HepG2 (cell line): Measurements from ENCODE around the gene CAPN9. TPM values are rescaled to one million over a fixed set of nuclear protein-coding genes. Genes with fewer than 3 reads are reported as not detected.
A peak's percentile ranks its signal among the peaks of the same experiment; 100 is the strongest.

Source experiments
- ESRRA ChIP-seq: sonication (generic); formaldehyde crosslinking; IDR thresholded peaks from 2 replicates; pipeline ENCODE4 v1.5.1; 2020; ENCODE audit warnings: mild to moderate bottlenecking, low read depth, missing genetic modification reagents
- MED1 ChIP-seq: sonication (generic); formaldehyde crosslinking; IDR thresholded peaks from 2 replicates; pipeline ENCODE4 v1.4.0; 2020; ENCODE audit warnings: missing genetic modification reagents
- NRL ChIP-seq: sonication (generic); formaldehyde crosslinking; IDR thresholded peaks from 2 replicates; pipeline ENCODE4 v1.5.0; 2020; ENCODE audit warnings: missing genetic modification reagents, mild to moderate bottlenecking, moderate library complexity, borderline replicate concordance
- RBAK ChIP-seq: sonication (generic); formaldehyde crosslinking; IDR thresholded peaks from 2 replicates; pipeline ENCODE4 v1.5.1; 2020; ENCODE audit warnings: mild to moderate bottlenecking, missing genetic modification reagents
- ZBTB10 ChIP-seq: sonication (generic); formaldehyde crosslinking; IDR thresholded peaks from 2 replicates; pipeline ENCODE4 v1.4.0; 2020; ENCODE audit warnings: missing genetic modification reagents, borderline replicate concordance
- ZBTB49 ChIP-seq: sonication (generic); formaldehyde crosslinking; IDR thresholded peaks from 2 replicates; pipeline ENCODE4 v1.4.0; 2020; ENCODE audit warnings: missing genetic modification reagents, borderline replicate concordance
- ZNF280D ChIP-seq: sonication (generic); formaldehyde crosslinking; IDR thresholded peaks from 2 replicates; pipeline ENCODE4 v1.5.1; 2020; ENCODE audit warnings: mild to moderate bottlenecking, missing genetic modification reagents
- ZNF281 ChIP-seq: sonication (generic); formaldehyde crosslinking; IDR thresholded peaks from 2 replicates; pipeline ENCODE4 v1.4.0; 2020; ENCODE audit warnings: missing genetic modification reagents, borderline replicate concordance
- ZNF615 ChIP-seq: sonication (generic); formaldehyde crosslinking; IDR thresholded peaks from 2 replicates; pipeline ENCODE4 v1.5.0; 2020; ENCODE audit warnings: mild to moderate bottlenecking, missing genetic modification reagents, borderline replicate concordance
- ZNF710 ChIP-seq: sonication (generic); formaldehyde crosslinking; IDR thresholded peaks from 2 replicates; pipeline ENCODE4 v1.5.0; 2020; ENCODE audit warnings: mild to moderate bottlenecking, missing genetic modification reagents, borderline replicate concordance
- ZNF770 ChIP-seq: sonication (generic); formaldehyde crosslinking; IDR thresholded peaks from 2 replicates; pipeline ENCODE4 v1.5.0; 2020; ENCODE audit warnings: mild to moderate bottlenecking, missing genetic modification reagents
- polyA plus RNA-seq, 8 experiments: library from polyadenylated mRNA; depleted of rRNA in 3 of 8; stranded (reverse) in 7 of 8; unstranded in 1 of 8; fragments of >200 nt; fragmentation: Illumina TruSeq in 4 of 8; extraction: Trizol in 4 of 8; gene quantifications; 2 replicates each; pipeline versions ENCODE4 v1.2.1 to v1.2.3, GENCODE V29; 2011 to 2016; ENCODE audit warnings: low read depth in 4 of 8, missing spikeins in 1 of 8, mixed read lengths in 1 of 8; ENCODE audit not compliant: insufficient read depth in 1 of 8
- total RNA-seq, 5 experiments: library from RNA; depleted of rRNA; stranded (reverse); fragments of >200 nt; fragmentation: Illumina TruSeq; extraction: Trizol; gene quantifications; 2 replicates each; pipeline ENCODE4 v1.2.3, GENCODE V29; 2016; ENCODE audit warnings: low read depth in 1 of 5

The CAPN9 gene
- total and polyA plus RNA-seq, 2 of the 13 experiments (the other 11 are each of a cell fraction or from before 2014, with no cell fraction given) = 0.04 to 0.31 TPM

GRCh38 chr1:230715510-230715909, 31.7 kb upstream of the CAPN9 start (continued):
- peak; percentile 22; the same call in 1 of the 2 replicates for TF ChIP-seq ZNF281 (CRISPR knock-in tag)
- peak; percentile 90 for TF ChIP-seq RBAK
- TF ChIP-seq ESRRA (CRISPR knock-in tag) = 0 out of 2 replicates have a peak, but pooled peaks have one; percentile 15
- no peak for TF ChIP-seq ZNF710
- TF ChIP-seq ZNF280D (CRISPR knock-in tag) = no peak
- TF ChIP-seq NRL = no peak
- TF ChIP-seq ZBTB49 = no peak
- TF ChIP-seq ZBTB10 (CRISPR knock-in tag) = no peak
- no peak for TF ChIP-seq ZNF615 (CRISPR knock-in tag)
- TF ChIP-seq ZNF770 = 0 out of 2 replicates have a peak, but pooled peaks have one; percentile 35
- peak; percentile 56; the same call in 1 of the 2 replicates for TF ChIP-seq MED1 (CRISPR knock-in tag)
